ENCODE data around the gene ZNF740.
"Not testable (repeated sequence)": the region's sequence is repeated elsewhere in the genome, so short reads cannot be mapped to it uniquely, and the experiment has no call there.

ZNF740 gene

GRCh38 chr12:53178803-53179202, 1.7 kb upstream of the ZNF740 start:
- H3K14ac ChIP-seq (ENCODE audit: low read length); H2BK5ac ChIP-seq (ENCODE audit: low read depth, low read length, poor library complexity); H3K9me3 ChIP-seq (ENCODE audit: insufficient read depth, low read depth, low read length); H3K27me3 ChIP-seq (ENCODE audit: insufficient read depth, low read length); H3K9ac ChIP-seq (ENCODE audit: low read length); H4K8ac ChIP-seq (ENCODE audit: low read depth, low read length); DNase-seq; H3K4ac ChIP-seq (ENCODE audit: low read depth, low read length); H3K27ac ChIP-seq (ENCODE audit: low read depth, low read length); H4K91ac ChIP-seq (ENCODE audit: low read depth, low read length); H3K4me3 ChIP-seq (ENCODE audit: low read depth, low read length); H3K18ac ChIP-seq (ENCODE audit: low read length); H3K79me2 ChIP-seq (ENCODE audit: control insufficient read depth, insufficient read depth, low read length, poor library complexity); H3K23ac ChIP-seq (ENCODE audit: low read length); H2AFZ ChIP-seq (ENCODE audit: insufficient read depth, low read length, poor library complexity); H3K4me2 ChIP-seq (ENCODE audit: low read length); H2AK5ac ChIP-seq (ENCODE audit: low read length); H2BK12ac ChIP-seq (ENCODE audit: low read length); H4K12ac ChIP-seq (ENCODE audit: low read depth, low read length); H2BK120ac ChIP-seq (ENCODE audit: insufficient read depth, low read length, poor library complexity): not testable (repeated sequence)
- WGBS (ENCODE audit: extremely low coverage, insufficient coverage, insufficient read length): no CpG with 5 or more reads among the region's 14 CpGs
- Histone ChIP-seq H3K79me1 (ENCODE audit: low read length) (peaks cover 13% of the 10 kb centered on the region), H3K4me1 (ENCODE audit: control insufficient read depth in 1 of 2, insufficient read depth in 2 of 2, low read length in 2 of 2) (peaks cover 4 to 14% of the 10 kb centered on the region in 2 experiments), H3K36me3 (ENCODE audit: control insufficient read depth in 1 of 2, insufficient read depth in 2 of 2, low read length in 2 of 2) (peaks cover 3 to 13% of the 10 kb centered on the region in 2 experiments)

GRCh38 chr12:53179687-53180219, 769 bp upstream of the ZNF740 start:
- Histone ChIP-seq H3K27me3 (ENCODE audit: insufficient read depth, low read length) (no peaks in the 10 kb centered on the region), H3K4me2 (ENCODE audit: low read length) (peak overlapping the region; percentile 95), H2BK120ac (ENCODE audit: insufficient read depth, low read length, poor library complexity) (peak overlapping the region; percentile 87), H4K8ac (ENCODE audit: low read depth, low read length) (peak overlapping the region; percentile 99), H3K4me1 (ENCODE audit: control insufficient read depth in 1 of 2, insufficient read depth in 2 of 2, low read length in 2 of 2) (peaks cover 4 to 14% of the 10 kb centered on the region in 2 experiments), H4K91ac (ENCODE audit: low read depth, low read length) (peak overlapping the region; percentile 91), H3K36me3 (ENCODE audit: control insufficient read depth in 1 of 2, insufficient read depth in 2 of 2, low read length in 2 of 2) (peaks cover 9 to 20% of the 10 kb centered on the region in 2 experiments), H2AFZ (ENCODE audit: insufficient read depth, low read length, poor library complexity) (peak overlapping the region; percentile 97), H3K4ac (ENCODE audit: low read depth, low read length) (peak overlapping the region; percentile 97), H3K79me1 (ENCODE audit: low read length) (peaks cover 13% of the 10 kb centered on the region), H3K18ac (ENCODE audit: low read length) (peak overlapping the region; percentile 97), H2BK5ac (ENCODE audit: low read depth, low read length, poor library complexity) (peak overlapping the region; percentile 93), H3K27ac (ENCODE audit: low read depth, low read length) (peak overlapping the region; percentile 99), H3K79me2 (ENCODE audit: control insufficient read depth, insufficient read depth, low read length, poor library complexity) (peaks cover 9% of the 10 kb centered on the region), H3K23ac (ENCODE audit: low read length) (peak overlapping the region; percentile 23), H2BK12ac (ENCODE audit: low read length) (peak overlapping the region; percentile 38), H3K4me3 (ENCODE audit: low read depth, low read length) (peak overlapping the region; percentile 71), H2AK5ac (ENCODE audit: low read length) (peak overlapping the region; percentile 15), H3K9me3 (ENCODE audit: insufficient read depth, low read depth, low read length) (peaks cover 5% of the 10 kb centered on the region), H3K14ac (ENCODE audit: low read length) (peak overlapping the region; percentile 99), H4K12ac (ENCODE audit: low read depth, low read length) (peak overlapping the region; percentile 100), H3K9ac (ENCODE audit: low read length) (peak overlapping the region; percentile 89)
- no CpG with 5 or more reads among the region's 12 CpGs for WGBS (ENCODE audit: extremely low coverage, insufficient coverage, insufficient read length)
- DNase-seq: peak in 1 of 2 donors; percentile 36

- peak; percentile 47 to 70 for DNase-seq
- Histone ChIP-seq H3K4ac (ENCODE audit: low read depth, low read length) (peak overlapping the region; percentile 16), H3K79me1 (ENCODE audit: low read length) (peaks cover 13% of the 10 kb centered on the region), H3K4me1 (ENCODE audit: control insufficient read depth in 1 of 2, insufficient read depth in 2 of 2, low read length in 2 of 2) (peaks cover 7 to 19% of the 10 kb centered on the region in 2 experiments), H3K9ac (ENCODE audit: low read length) (peak overlapping the region; percentile 97), H3K4me2 (ENCODE audit: low read length) (peak overlapping the region; percentile 93), H3K27ac (ENCODE audit: low read depth, low read length) (peak overlapping the region; percentile 99), H3K18ac (ENCODE audit: low read length) (peak overlapping the region; percentile 64), H3K14ac (ENCODE audit: low read length) (peak overlapping the region; percentile 72), H4K8ac (ENCODE audit: low read depth, low read length) (peak overlapping the region; percentile 99), H2BK120ac (ENCODE audit: insufficient read depth, low read length, poor library complexity) (peak overlapping the region; percentile 39), H3K23ac (ENCODE audit: low read length) (no peak overlapping the region), H4K12ac (ENCODE audit: low read depth, low read length) (peak overlapping the region; percentile 83), H3K9me3 (ENCODE audit: insufficient read depth, low read depth, low read length) (peaks cover 7% of the 10 kb centered on the region), H4K91ac (ENCODE audit: low read depth, low read length) (peak overlapping the region; percentile 98), H2AK5ac (ENCODE audit: low read length) (peak overlapping the region; percentile 43), H2AFZ (ENCODE audit: insufficient read depth, low read length, poor library complexity) (peak overlapping the region; percentile 97), H2BK12ac (ENCODE audit: low read length) (no peak overlapping the region), H3K36me3 (ENCODE audit: control insufficient read depth in 1 of 2, insufficient read depth in 2 of 2, low read length in 2 of 2) (peaks cover 14 to 27% of the 10 kb centered on the region in 2 experiments), H3K27me3 (ENCODE audit: insufficient read depth, low read length) (no peaks in the 10 kb centered on the region), H3K79me2 (ENCODE audit: control insufficient read depth, insufficient read depth, low read length, poor library complexity) (peaks cover 9% of the 10 kb centered on the region), H2BK5ac (ENCODE audit: low read depth, low read length, poor library complexity) (peak overlapping the region; percentile 96), H3K4me3 (ENCODE audit: low read depth, low read length) (peak overlapping the region; percentile 98)
- WGBS (ENCODE audit: extremely low coverage, insufficient coverage, insufficient read length): no CpG with 5 or more reads among the region's 57 CpGs
Observed at GRCh38 chr12:53180931-53181645, 566 bp downstream of the ZNF740 start.

- Histone ChIP-seq H2BK120ac (ENCODE audit: insufficient read depth, low read length, poor library complexity) (no peak overlapping the region), H3K4ac (ENCODE audit: low read depth, low read length) (peak overlapping the region; percentile 20), H4K8ac (ENCODE audit: low read depth, low read length) (no peak overlapping the region), H2AK5ac (ENCODE audit: low read length) (no peak overlapping the region), H3K14ac (ENCODE audit: low read length) (no peak overlapping the region), H3K79me1 (ENCODE audit: low read length) (peaks cover 16% of the 10 kb centered on the region), H3K9ac (ENCODE audit: low read length) (no peak overlapping the region), H3K79me2 (ENCODE audit: control insufficient read depth, insufficient read depth, low read length, poor library complexity) (peaks cover 9% of the 10 kb centered on the region), H3K4me2 (ENCODE audit: low read length) (no peak overlapping the region), H3K4me1 (ENCODE audit: control insufficient read depth in 1 of 2, insufficient read depth in 2 of 2, low read length in 2 of 2) (peaks cover 10 to 23% of the 10 kb centered on the region in 2 experiments), H2BK5ac (ENCODE audit: low read depth, low read length, poor library complexity) (no peak overlapping the region), H2BK12ac (ENCODE audit: low read length) (no peak overlapping the region), H3K18ac (ENCODE audit: low read length) (peak overlapping the region; percentile 22), H4K12ac (ENCODE audit: low read depth, low read length) (no peak overlapping the region), H3K9me3 (ENCODE audit: insufficient read depth, low read depth, low read length) (peaks cover 9% of the 10 kb centered on the region), H2AFZ (ENCODE audit: insufficient read depth, low read length, poor library complexity) (peak overlapping the region; percentile 59), H3K36me3 (ENCODE audit: control insufficient read depth in 1 of 2, insufficient read depth in 2 of 2, low read length in 2 of 2) (peaks cover 17 to 31% of the 10 kb centered on the region in 2 experiments), H3K27ac (ENCODE audit: low read depth, low read length) (no peak overlapping the region), H3K23ac (ENCODE audit: low read length) (no peak overlapping the region), H4K91ac (ENCODE audit: low read depth, low read length) (no peak overlapping the region), H3K4me3 (ENCODE audit: low read depth, low read length) (no peak overlapping the region), H3K27me3 (ENCODE audit: insufficient read depth, low read length) (no peaks in the 10 kb centered on the region)
- WGBS (ENCODE audit: extremely low coverage, insufficient coverage, insufficient read length): no CpG with 5 or more reads among the region's 2 CpGs
- no peak for DNase-seq
Observed at GRCh38 chr12:53181935-53182334, 1.4 kb downstream of the ZNF740 start.
